GM18520 (cell line): ENCODE results near the gene HOXB3.

Experiments used
- ATAC-seq: cut with Tn5 transposase; IDR thresholded peaks from one replicate; pipeline ENCODE4 v1.9.1; 2021; ENCODE audit not compliant: unreplicated experiment

HOXB3 gene

GRCh38 chr17:48588528-48588927 lies 1.5 kb downstream of the HOXB3 start:
- ATAC-seq = no peak

- ATAC-seq = no peak
Measured at GRCh38 chr17:48588074-48588415, 2.0 kb downstream of the HOXB3 start.

- no peak for ATAC-seq
Measured at GRCh38 chr17:48587276-48588073, 2.6 kb downstream of the HOXB3 start.

GRCh38 chr17:48586355-48587258 lies 3.4 kb downstream of the HOXB3 start:
- ATAC-seq = no peak

GRCh38 chr17:48584223-48584741 lies 5.8 kb downstream of the HOXB3 start:
- no peak for ATAC-seq

GRCh38 chr17:48583708-48584222 lies 6.3 kb downstream of the HOXB3 start:
- ATAC-seq = no peak

GRCh38 chr17:48582750-48583069 lies 7.3 kb downstream of the HOXB3 start:
- no peak for ATAC-seq

- no peak for ATAC-seq
Measured at GRCh38 chr17:48579760-48580554, 10.1 kb downstream of the HOXB3 start.

GRCh38 chr17:48579471-48579759 lies 10.6 kb downstream of the HOXB3 start:
- no peak for ATAC-seq

GRCh38 chr17:48578616-48579470 lies 11.2 kb downstream of the HOXB3 start:
- no peak for ATAC-seq

- ATAC-seq = no peak
Measured at GRCh38 chr17:48577946-48578615, 12.0 kb downstream of the HOXB3 start, which contains the start of gene HOXB4. Gene HOXB4, minus strand, starts transcription at chr17:48578350. Its CDS starts 31 bp downstream, at chr17:48578319.

- no peak for ATAC-seq
Measured at GRCh38 chr17:48577330-48577945, 12.6 kb downstream of the HOXB3 start.

- ATAC-seq = no peak
Measured at GRCh38 chr17:48576479-48577309, 13.3 kb downstream of the HOXB3 start.

GRCh38 chr17:48575673-48576478 lies 14.2 kb downstream of the HOXB3 start:
- ATAC-seq = no peak

- ATAC-seq = no peak
Measured at GRCh38 chr17:48575066-48575582, 14.9 kb downstream of the HOXB3 start.

- ATAC-seq = no peak
Measured at GRCh38 chr17:48574505-48575065, 15.5 kb downstream of the HOXB3 start.

- ATAC-seq = no peak
Measured at GRCh38 chr17:48571826-48572417, 18.1 kb downstream of the HOXB3 start.
